Activated T-helper 1 cell treated with anti-CD3 and anti-CD28 coated beads, Interleukin-12 subunit alpha, Interleukin-12 subunit beta, Interleukin-2, Interleukin-4 antibody, amounts not matched to agents 30 ng/mL and 10 ng/mL and 1 ng/mL, durations not matched to agents 14 hours and 24 hours and 36 hours (primary cell): ENCODE results near the gene GPR17. TPM values are rescaled to one million over a fixed set of nuclear protein-coding genes. Genes with fewer than 3 reads are reported as not detected.

ENCODE experiments used
- DNase-seq: peaks from one replicate; pipeline ENCODE4 v3.0.0; 2021; ENCODE audit warnings: low spot score
- H3K27ac Mint-ChIP-seq: one replicate; pipeline ENCODE4 v1.8.0; 2021; ENCODE audit warnings: mild to moderate bottlenecking, mixed read lengths
- H3K27me3 Mint-ChIP-seq: one replicate; pipeline ENCODE4 v1.8.0; 2022; ENCODE audit warnings: mild to moderate bottlenecking, moderate library complexity, mixed read lengths; ENCODE audit not compliant: insufficient read depth
- H3K36me3 Mint-ChIP-seq: one replicate; pipeline ENCODE4 v1.8.0; 2021; ENCODE audit warnings: low read depth, mixed read lengths
- H3K4me1 Mint-ChIP-seq: one replicate; pipeline ENCODE4 v1.8.0; 2021; ENCODE audit warnings: low read depth, mixed read lengths
- H3K4me3 Mint-ChIP-seq: one replicate; pipeline ENCODE4 v1.8.0; 2021; ENCODE audit warnings: mild to moderate bottlenecking, moderate library complexity, mixed read lengths
- H3K9me3 Mint-ChIP-seq: one replicate; pipeline ENCODE4 v1.8.0; 2021; ENCODE audit warnings: mixed read lengths
- intact Hi-C: fragments of 100-400 bp; cut with micrococcal nuclease; formaldehyde crosslinking; loops from one replicate; pipeline ENCODE4 v1.15.1; 2024
- total RNA-seq: library from RNA; stranded (reverse); gene quantifications from 2 replicates; pipeline ENCODE4 v1.2.3, GENCODE V29; 2022

GPR17 gene
- total RNA-seq, 1 donor from 2014 or later, result not detected

- DNase-seq, result no peak
- Mint-ChIP-seq H3K4me1 (no peaks in the 10 kb centered on the region), H3K27ac (no peak overlapping the region), H3K36me3 (peaks cover 2% of the 10 kb centered on the region), H3K9me3 (no peaks in the 10 kb centered on the region), H3K27me3 (peaks cover 10% of the 10 kb centered on the region), H3K4me3 (no peak overlapping the region)
- intact Hi-C loops, result no loop called here
These were observed 25.9 kb upstream of the GPR17 start for GRCh38 chr2:127619877-127620705.

- no peaks in the 10 kb centered on the region for H3K36me3 Mint-ChIP-seq
- no peak overlapping the region for H3K27ac Mint-ChIP-seq
- no peaks in the 10 kb centered on the region for H3K9me3 Mint-ChIP-seq
- DNase-seq, result no peak
- no peaks in the 10 kb centered on the region for H3K4me1 Mint-ChIP-seq
- H3K4me3 Mint-ChIP-seq, result no peak overlapping the region
- peaks cover 5% of the 10 kb centered on the region for H3K27me3 Mint-ChIP-seq
- intact Hi-C loops, result no loop called here
These were observed 25.1 kb upstream of the GPR17 start for GRCh38 chr2:127620866-127621265.

- Mint-ChIP-seq H3K9me3 (no peaks in the 10 kb centered on the region), H3K4me1 (no peaks in the 10 kb centered on the region), H3K4me3 (no peak overlapping the region), H3K27me3 (peaks cover 5% of the 10 kb centered on the region), H3K27ac (no peak overlapping the region), H3K36me3 (no peaks in the 10 kb centered on the region)
- no peak for DNase-seq
- intact Hi-C loops, result no loop called here
These were observed 23.9 kb upstream of the GPR17 start for GRCh38 chr2:127621981-127622431.

- Mint-ChIP-seq H3K27ac (no peak overlapping the region), H3K36me3 (no peaks in the 10 kb centered on the region), H3K4me1 (no peaks in the 10 kb centered on the region), H3K9me3 (no peaks in the 10 kb centered on the region), H3K4me3 (no peak overlapping the region), H3K27me3 (peaks cover 5% of the 10 kb centered on the region)
- no peak for DNase-seq
- intact Hi-C loops, result no loop called here
These were observed 23.2 kb upstream of the GPR17 start for GRCh38 chr2:127622561-127623387.

GRCh38 chr2:127623388-127624319 is 22.3 kb upstream of the GPR17 start:
- H3K36me3 Mint-ChIP-seq, result no peaks in the 10 kb centered on the region
- H3K27me3 Mint-ChIP-seq, result peaks cover 4% of the 10 kb centered on the region
- H3K4me3 Mint-ChIP-seq, result no peak overlapping the region
- no peak for DNase-seq
- no peak overlapping the region for H3K27ac Mint-ChIP-seq
- intact Hi-C loops, result no loop called here
- H3K9me3 Mint-ChIP-seq, result no peaks in the 10 kb centered on the region
- H3K4me1 Mint-ChIP-seq, result no peaks in the 10 kb centered on the region

GRCh38 chr2:127624320-127624755 is 21.6 kb upstream of the GPR17 start:
- intact Hi-C loops, result no loop called here
- DNase-seq, result no peak
- Mint-ChIP-seq H3K36me3 (no peaks in the 10 kb centered on the region), H3K4me3 (no peak overlapping the region), H3K9me3 (no peaks in the 10 kb centered on the region), H3K27me3 (peaks cover 2% of the 10 kb centered on the region), H3K4me1 (no peaks in the 10 kb centered on the region), H3K27ac (no peak overlapping the region)

GRCh38 chr2:127624756-127625571 is 21.0 kb upstream of the GPR17 start:
- Mint-ChIP-seq H3K36me3 (no peaks in the 10 kb centered on the region), H3K27me3 (peaks cover 4% of the 10 kb centered on the region), H3K9me3 (no peaks in the 10 kb centered on the region), H3K27ac (no peak overlapping the region), H3K4me3 (no peak overlapping the region), H3K4me1 (no peaks in the 10 kb centered on the region)
- DNase-seq, result no peak
- intact Hi-C loops, result no loop called here

- no peak for DNase-seq
- H3K4me3 Mint-ChIP-seq, result no peak overlapping the region
- H3K27ac Mint-ChIP-seq, result no peak overlapping the region
- intact Hi-C loops, result no loop called here
- no peaks in the 10 kb centered on the region for H3K36me3 Mint-ChIP-seq
- no peaks in the 10 kb centered on the region for H3K9me3 Mint-ChIP-seq
- no peaks in the 10 kb centered on the region for H3K4me1 Mint-ChIP-seq
- H3K27me3 Mint-ChIP-seq, result peaks cover 6% of the 10 kb centered on the region
These were observed 20.4 kb upstream of the GPR17 start for GRCh38 chr2:127625572-127625951.

GRCh38 chr2:127626175-127626574 is 19.8 kb upstream of the GPR17 start:
- H3K4me3 Mint-ChIP-seq, result no peak overlapping the region
- H3K27ac Mint-ChIP-seq, result no peak overlapping the region
- H3K9me3 Mint-ChIP-seq, result no peaks in the 10 kb centered on the region
- peaks cover 6% of the 10 kb centered on the region for H3K27me3 Mint-ChIP-seq
- no peak for DNase-seq
- H3K36me3 Mint-ChIP-seq, result no peaks in the 10 kb centered on the region
- no peaks in the 10 kb centered on the region for H3K4me1 Mint-ChIP-seq
- intact Hi-C loops, result no loop called here

GRCh38 chr2:127626917-127627739 is 18.8 kb upstream of the GPR17 start:
- Mint-ChIP-seq H3K9me3 (no peaks in the 10 kb centered on the region), H3K27me3 (peaks cover 6% of the 10 kb centered on the region), H3K36me3 (no peaks in the 10 kb centered on the region), H3K27ac (no peak overlapping the region), H3K4me3 (no peak overlapping the region), H3K4me1 (no peaks in the 10 kb centered on the region)
- intact Hi-C loops, result no loop called here
- no peak for DNase-seq

- H3K9me3 Mint-ChIP-seq, result no peaks in the 10 kb centered on the region
- DNase-seq, result no peak
- H3K27ac Mint-ChIP-seq, result no peak overlapping the region
- H3K4me1 Mint-ChIP-seq, result no peaks in the 10 kb centered on the region
- intact Hi-C loops, result no loop called here
- H3K27me3 Mint-ChIP-seq, result peaks cover 3% of the 10 kb centered on the region
- no peak overlapping the region for H3K4me3 Mint-ChIP-seq
- no peaks in the 10 kb centered on the region for H3K36me3 Mint-ChIP-seq
These were observed 18.0 kb upstream of the GPR17 start for GRCh38 chr2:127627740-127628571.
